WTC11 (cell line): ENCODE data around the gene GATC.

ENCODE experiments used
- IRF2 ChIP-seq: sonication (generic); formaldehyde crosslinking; IDR thresholded peaks from 2 replicates; pipeline ENCODE4 v1.8.0; 2022; ENCODE audit warnings: low read depth, missing genetic modification reagents, borderline replicate concordance
- TF ChIP-seq, protein P1 (sequence below): sonication (generic); formaldehyde crosslinking; IDR thresholded peaks from 2 replicates; pipeline ENCODE4 v1.8.1; 2023; ENCODE audit warnings: mild to moderate bottlenecking, moderate library complexity, missing genetic modification reagents
- TF ChIP-seq, protein P2 (sequence below): sonication (generic); formaldehyde crosslinking; IDR thresholded peaks from 2 replicates; pipeline ENCODE4 v1.8.1; 2022; ENCODE audit warnings: missing genetic modification reagents, borderline replicate concordance
- TF ChIP-seq, protein P3 (sequence below): sonication (generic); formaldehyde crosslinking; IDR thresholded peaks from 2 replicates; pipeline ENCODE4 v1.8.0; 2022; ENCODE audit warnings: mild to moderate bottlenecking, missing genetic modification reagents

DNA sequence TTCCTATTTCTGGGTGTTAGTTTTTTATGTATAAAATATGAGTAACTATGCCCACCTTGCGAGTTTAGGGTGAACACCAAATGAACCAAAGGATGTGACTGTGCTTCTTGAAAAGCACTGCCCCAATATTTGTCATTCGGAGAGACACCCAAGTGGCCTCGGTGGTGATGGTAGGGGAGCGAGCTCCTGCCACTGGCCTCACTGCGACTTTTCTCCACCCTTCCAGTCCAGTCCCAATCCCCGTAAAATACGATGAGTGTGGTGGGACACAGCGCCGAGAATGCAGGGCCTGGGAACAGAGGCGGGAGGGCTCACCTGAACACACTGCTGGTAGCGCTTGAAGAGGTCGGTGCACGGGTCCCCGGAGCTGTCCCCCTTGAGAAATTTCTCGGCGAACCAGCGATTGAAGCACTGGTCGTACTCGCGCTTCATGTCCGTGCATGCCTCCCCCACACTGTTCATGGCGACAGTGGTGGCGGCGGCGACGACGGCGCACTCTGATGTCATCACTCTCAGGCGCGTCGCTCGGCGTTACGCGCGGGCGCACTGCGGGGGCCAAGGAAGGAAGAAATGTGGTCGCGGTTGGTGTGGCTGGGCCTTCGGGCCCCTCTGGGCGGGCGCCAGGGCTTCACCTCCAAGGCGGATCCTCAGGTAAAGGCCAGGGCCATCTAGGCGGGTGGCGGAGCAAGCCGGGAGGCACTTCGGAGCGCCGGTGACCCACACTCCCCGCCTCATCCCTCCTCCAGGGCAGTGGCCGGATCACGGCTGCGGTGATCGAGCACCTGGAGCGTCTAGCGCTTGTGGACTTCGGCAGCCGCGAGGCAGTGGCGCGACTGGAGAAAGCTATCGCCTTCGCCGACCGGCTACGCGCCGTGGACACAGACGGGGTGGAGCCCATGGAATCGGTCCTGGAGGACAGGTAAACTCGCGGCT lies at the start of gene GATC, which contains the start of gene TRIAP1:
- TF ChIP-seq, protein P1, sequence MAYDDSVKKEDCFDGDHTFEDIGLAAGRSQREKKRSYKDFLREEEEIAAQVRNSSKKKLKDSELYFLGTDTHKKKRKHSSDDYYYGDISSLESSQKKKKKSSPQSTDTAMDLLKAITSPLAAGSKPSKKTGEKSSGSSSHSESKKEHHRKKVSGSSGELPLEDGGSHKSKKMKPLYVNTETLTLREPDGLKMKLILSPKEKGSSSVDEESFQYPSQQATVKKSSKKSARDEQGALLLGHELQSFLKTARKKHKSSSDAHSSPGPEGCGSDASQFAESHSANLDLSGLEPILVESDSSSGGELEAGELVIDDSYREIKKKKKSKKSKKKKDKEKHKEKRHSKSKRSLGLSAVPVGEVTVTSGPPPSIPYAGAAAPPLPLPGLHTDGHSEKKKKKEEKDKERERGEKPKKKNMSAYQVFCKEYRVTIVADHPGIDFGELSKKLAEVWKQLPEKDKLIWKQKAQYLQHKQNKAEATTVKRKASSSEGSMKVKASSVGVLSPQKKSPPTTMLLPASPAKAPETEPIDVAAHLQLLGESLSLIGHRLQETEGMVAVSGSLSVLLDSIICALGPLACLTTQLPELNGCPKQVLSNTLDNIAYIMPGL (CRISPR knock-in tag) = peak; percentile 97
- TF ChIP-seq IRF2 (CRISPR knock-in tag) = no peak
- TF ChIP-seq, protein P2, sequence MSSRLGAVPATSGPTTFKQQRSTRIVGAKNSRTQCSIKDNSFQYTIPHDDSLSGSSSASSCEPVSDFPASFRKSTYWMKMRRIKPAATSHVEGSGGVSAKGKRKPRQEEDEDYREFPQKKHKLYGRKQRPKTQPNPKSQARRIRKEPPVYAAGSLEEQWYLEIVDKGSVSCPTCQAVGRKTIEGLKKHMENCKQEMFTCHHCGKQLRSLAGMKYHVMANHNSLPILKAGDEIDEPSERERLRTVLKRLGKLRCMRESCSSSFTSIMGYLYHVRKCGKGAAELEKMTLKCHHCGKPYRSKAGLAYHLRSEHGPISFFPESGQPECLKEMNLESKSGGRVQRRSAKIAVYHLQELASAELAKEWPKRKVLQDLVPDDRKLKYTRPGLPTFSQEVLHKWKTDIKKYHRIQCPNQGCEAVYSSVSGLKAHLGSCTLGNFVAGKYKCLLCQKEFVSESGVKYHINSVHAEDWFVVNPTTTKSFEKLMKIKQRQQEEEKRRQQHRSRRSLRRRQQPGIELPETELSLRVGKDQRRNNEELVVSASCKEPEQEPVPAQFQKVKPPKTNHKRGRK (CRISPR knock-in tag) = no peak
- TF ChIP-seq, protein P3, sequence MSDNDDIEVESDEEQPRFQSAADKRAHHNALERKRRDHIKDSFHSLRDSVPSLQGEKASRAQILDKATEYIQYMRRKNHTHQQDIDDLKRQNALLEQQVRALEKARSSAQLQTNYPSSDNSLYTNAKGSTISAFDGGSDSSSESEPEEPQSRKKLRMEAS (CRISPR knock-in tag) = peak; percentile 99
